ENCODE measurements around the gene HDAC4. TPM values are rescaled to one million over a fixed set of nuclear protein-coding genes. Genes with fewer than 3 reads are reported as not detected.
A peak's percentile ranks its signal among the peaks of the same experiment; 100 is the strongest.

HDAC4 gene
- total RNA-seq, 1 experiment from 2014 or later = 44.4 TPM

- ATAC-seq = peak; percentile 96
- peak overlapping the region; percentile 86 for H3K4me3 Mint-ChIP-seq
- TF ChIP-seq IRF2 (CRISPR knock-in tag; IDR thresholded peaks at IDR 0.05; ENCODE audit: borderline replicate concordance, low read depth) = no peak
- TF ChIP-seq TEAD4 (CRISPR knock-in tag; IDR thresholded peaks at IDR 0.05) = peak; percentile 83
- peak; percentile 97 for TF ChIP-seq FOXP1 (CRISPR knock-in tag; IDR thresholded peaks at IDR 0.05; ENCODE audit: borderline replicate concordance)
- no peak; the same call in 1 of the 2 replicates for TF ChIP-seq PREB (CRISPR knock-in tag; IDR thresholded peaks at IDR 0.05; ENCODE audit: borderline replicate concordance)
- TF ChIP-seq ZNF532 (CRISPR knock-in tag; IDR thresholded peaks at IDR 0.05; ENCODE audit: borderline replicate concordance) = no peak
- TF ChIP-seq ZNF138 (CRISPR knock-in tag; conservative IDR thresholded peaks at IDR 0.05) = peak; percentile 81; the same call in 1 of the 2 replicates
- TF ChIP-seq E2F1 (CRISPR knock-in tag; IDR thresholded peaks at IDR 0.05) = peak; percentile 83; the same call in 1 of the 2 replicates
- TF ChIP-seq FOXJ3 (CRISPR knock-in tag; IDR thresholded peaks at IDR 0.05; ENCODE audit: borderline replicate concordance) = no peak
- no peak for TF ChIP-seq AFF4 (CRISPR knock-in tag; IDR thresholded peaks at IDR 0.05; ENCODE audit: borderline replicate concordance)
- peak; percentile 75 for TF ChIP-seq ATF3 (CRISPR knock-in tag; conservative IDR thresholded peaks at IDR 0.05)
- TF ChIP-seq ZSCAN18 (CRISPR knock-in tag; IDR thresholded peaks at IDR 0.05) = no peak
- TF ChIP-seq CTCF (IDR thresholded peaks at IDR 0.05) = no peak
- peak; percentile 97 for TF ChIP-seq ETV6 (CRISPR knock-in tag; IDR thresholded peaks at IDR 0.05)
- TF ChIP-seq E2F4 (CRISPR knock-in tag; IDR thresholded peaks at IDR 0.05; ENCODE audit: borderline replicate concordance, low read depth) = peak; percentile 97
- 0 out of 2 replicates have a peak, but pooled peaks have one; percentile 49 for TF ChIP-seq HMGXB4 (CRISPR knock-in tag; IDR thresholded peaks at IDR 0.05)
- TF ChIP-seq NFYB (CRISPR knock-in tag; conservative IDR thresholded peaks at IDR 0.05; ENCODE audit: low read depth) = peak; percentile 86
These were observed 454 bp upstream of the HDAC4 start for GRCh38 chr2:239401067-239401880.

More at GRCh38 chr2:239401067-239401880, 454 bp upstream of the HDAC4 start:
- ChIA-PET POLR2A (interaction anchor here (0.6 to 1.2 kb wide), 10 partner anchors 8 to 417 kb away, joined by 3 to 7 read pairs (median 4); no protein-coding TSS in a partner anchor), CTCF (interaction anchor here (0.7 to 1.0 kb wide), 8 partner anchors 39 to 526 kb away, joined by 3 to 7 read pairs (median 6); no protein-coding TSS in a partner anchor)
- peaks cover 33% of the 10 kb centered on the region for H3K4me1 Mint-ChIP-seq
- peaks cover 5% of the 10 kb centered on the region; the same call in 1 of the 2 replicates for H3K9me3 Mint-ChIP-seq
- peak; percentile 98 for DNase-seq (ENCODE audit: low spot score)
- peaks cover 4% of the 10 kb centered on the region; the same call in 1 of the 2 replicates for H3K27me3 Mint-ChIP-seq (ENCODE audit: low read depth)
- H3K36me3 Mint-ChIP-seq = no peaks in the 10 kb centered on the region
- peak overlapping the region; percentile 94 for H3K27ac Mint-ChIP-seq

Data from WTC11 (cell line).